ENCODE results near the gene ACVR2B.
"Not testable (repeated sequence)": the region's sequence is repeated elsewhere in the genome, so short reads cannot be mapped to it uniquely, and the experiment has no call there.

DNA sequence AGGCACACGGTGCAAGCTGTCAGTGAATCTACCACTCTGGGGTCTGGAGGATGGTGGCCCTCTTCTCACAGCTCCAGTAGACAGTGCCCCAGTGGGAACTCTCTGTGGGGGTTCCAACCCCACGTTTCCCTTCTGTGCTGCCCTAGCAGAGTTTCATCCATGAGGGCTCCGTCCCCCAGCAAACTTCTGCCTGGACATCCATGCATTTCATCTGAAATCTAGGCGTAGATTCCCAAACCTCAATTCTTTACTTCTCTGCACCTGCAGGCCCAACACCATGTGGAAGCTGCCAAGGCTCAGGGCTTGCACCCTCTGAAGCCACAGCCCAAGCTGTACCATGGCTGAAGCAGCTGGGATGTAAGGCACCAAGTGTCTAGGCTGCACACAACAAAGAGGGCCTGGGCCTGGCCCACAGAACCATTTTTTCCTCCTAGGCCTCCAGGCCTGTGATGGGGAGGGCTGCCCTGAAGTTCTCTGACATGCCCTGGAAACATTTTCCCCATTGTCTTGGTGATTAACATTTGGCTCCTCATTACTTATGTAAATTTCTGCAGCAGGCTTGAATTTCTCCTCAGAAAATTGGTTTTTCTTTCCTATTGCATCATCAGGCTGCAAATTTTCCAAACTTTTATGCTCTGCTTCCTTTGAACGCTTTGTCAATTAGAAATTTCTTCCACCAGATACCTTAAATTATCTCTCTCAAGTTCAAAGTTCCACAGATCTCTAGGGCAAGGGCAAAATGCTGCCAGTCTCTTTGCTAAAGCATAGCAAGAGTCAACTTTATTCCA, 20.6 kb upstream of the ACVR2B start:
- not testable (repeated sequence) for TF ChIP-seq CTCF, POLR2A (IDR thresholded peaks at IDR 0.05)
